ENCODE results near the gene PPIG. TPM values are rescaled to one million over a fixed set of nuclear protein-coding genes. Genes with fewer than 3 reads are reported as not detected.

PPIG gene
- total RNA-seq = 11.6 and 12.9 TPM in 2 replicates

GRCh38 chr2:169584005-169584877, at the start of gene PPIG:
TSS of gene PPIG (plus strand) at chr2:169584351. CDS start at chr2:169604042, 19,691 bp downstream.

GRCh38 chr2:169573160-169573973, 10.8 kb upstream of the PPIG start, which contains the start of gene FASTKD1:
TSS of gene FASTKD1 (minus strand) at chr2:169573865. CDS start at chr2:169572029, 1,836 bp downstream.

Other genes with a start within 250 kb of the PPIG start
- gene LRP2, start 221.8 kb upstream of the PPIG start, total RNA-seq = not detected in 2 replicates
- gene BBS5, start 104.9 kb upstream of the PPIG start, total RNA-seq = 4.4 and 4.6 TPM in 2 replicates
- gene KLHL41, start 74.6 kb upstream of the PPIG start, total RNA-seq = 0.30 and 0.34 TPM in 2 replicates
- gene FASTKD1, start 10.5 kb upstream of the PPIG start, total RNA-seq = 10.3 and 13.4 TPM in 2 replicates
- not detected in 2 replicates for gene CFAP210, start 110.1 kb downstream of the PPIG start, total RNA-seq
- gene PHOSPHO2, start 110.1 kb downstream of the PPIG start, total RNA-seq = 0.45 and 1.7 TPM in 2 replicates
- gene KLHL23, start 149.5 kb downstream of the PPIG start, total RNA-seq = 4.8 and 4.9 TPM in 2 replicates
- gene SSB, start 214.5 kb downstream of the PPIG start, total RNA-seq = 83.5 and 113 TPM in 2 replicates
- 58.9 and 59.3 TPM in 2 replicates for gene METTL5, start 240.6 kb downstream of the PPIG start, total RNA-seq
- 9.1 and 10.4 TPM in 2 replicates for gene UBR3, start 243.1 kb downstream of the PPIG start, total RNA-seq

All from bronchus fibroblast of lung (primary cell).